GM23248 (cell line): ENCODE measurements around the gene UPK1B. TPM values are rescaled to one million over a fixed set of nuclear protein-coding genes. Genes with fewer than 3 reads are reported as not detected.
"Not testable (repeated sequence)": the region's sequence is repeated elsewhere in the genome, so short reads cannot be mapped to it uniquely, and the experiment has no call there.

Source experiments
- DNase-seq: peaks from one replicate; pipeline ENCODE4 v3.0.0-alpha.2; 2015
- H2AFZ ChIP-seq: fragments of 200-600 bp; sonication (generic); 2 replicates; pipeline ENCODE4 v1.6.1; 2016; ENCODE audit warnings: antibody characterized with exemption
- H3F3A ChIP-seq: fragments of 200-600 bp; sonication (generic); 2 replicates; pipeline ENCODE4 v1.6.1; 2016; ENCODE audit warnings: mild to moderate bottlenecking, antibody characterized with exemption, mixed run types; ENCODE audit not compliant: insufficient read depth
- H3K27ac ChIP-seq: fragments of 200-600 bp; sonication (generic); 2 replicates; pipeline ENCODE4 v1.5.1; 2016; ENCODE audit warnings: mild to moderate bottlenecking
- H3K27me3 ChIP-seq: fragments of 200-600 bp; sonication (generic); replicated peaks from 2 replicates; pipeline ENCODE4 v1.6.1; 2016; ENCODE audit warnings: mild to moderate bottlenecking; ENCODE audit not compliant: insufficient read depth
- H3K36me3 ChIP-seq: fragments of 200-600 bp; sonication (generic); 2 replicates; pipeline ENCODE4 v1.6.1; 2016; ENCODE audit warnings: low read depth, mild to moderate bottlenecking
- H3K4me1 ChIP-seq: fragments of 200-600 bp; sonication (generic); 2 replicates; pipeline ENCODE4 v1.6.1; 2016; ENCODE audit warnings: mild to moderate bottlenecking; ENCODE audit not compliant: insufficient read depth
- H3K4me2 ChIP-seq: fragments of 200-600 bp; sonication (generic); one replicate; pipeline ENCODE4 v1.6.1; 2016; ENCODE audit warnings: mild to moderate bottlenecking; ENCODE audit not compliant: unreplicated experiment
- H3K4me3 ChIP-seq: fragments of 200-600 bp; sonication (generic); 2 replicates; pipeline ENCODE4 v1.5.1; 2016; ENCODE audit warnings: mild to moderate bottlenecking
- H3K79me2 ChIP-seq: fragments of 200-600 bp; sonication (generic); 2 replicates; pipeline ENCODE4 v1.6.1; 2016; ENCODE audit warnings: mild to moderate bottlenecking; ENCODE audit not compliant: insufficient read depth
- H3K9ac ChIP-seq: fragments of 200-600 bp; sonication (generic); 2 replicates; pipeline ENCODE4 v1.6.1; 2016; ENCODE audit warnings: mild to moderate bottlenecking
- H3K9me2 ChIP-seq: fragments of 200-600 bp; sonication (generic); 2 replicates; pipeline ENCODE4 v1.6.1; 2016; ENCODE audit warnings: mixed run types, mild to moderate bottlenecking, moderate library complexity; ENCODE audit not compliant: insufficient read depth
- H3K9me3 ChIP-seq: fragments of 200-600 bp; sonication (generic); one replicate; pipeline ENCODE4 v1.6.1; 2017; ENCODE audit warnings: low read depth
- H4K20me1 ChIP-seq: fragments of 200-600 bp; sonication (generic); 2 replicates; pipeline ENCODE4 v1.6.0; 2016; ENCODE audit not compliant: insufficient read depth
- EZH2 ChIP-seq: fragments of 200-600 bp; sonication (generic); IDR thresholded peaks from 2 replicates; pipeline ENCODE4 v1.6.1; 2018; ENCODE audit warnings: antibody characterized with exemption, mild to moderate bottlenecking; ENCODE audit not compliant: insufficient read depth, poor library complexity, severe bottlenecking
- EZH2phosphoT487 ChIP-seq: fragments of 200-600 bp; sonication (generic); IDR thresholded peaks from 2 replicates; pipeline ENCODE4 v1.6.1; 2018; ENCODE audit warnings: antibody characterized with exemption, moderate library complexity, mild to moderate bottlenecking, low read depth; ENCODE audit not compliant: insufficient read depth
- WGBS, 2 experiments: methylation state at CpG; one replicate each; pipeline ENCODE4 v1.1.6; 2015 to 2017; ENCODE audit warnings: low lambda C conversion rate in 2 of 2, low coverage in 1 of 2; ENCODE audit errors: missing lambda C conversion rate in 2 of 2; 5-methylcytosine and 5-hydroxymethylcytosine counted together
- in situ Hi-C: fragments of 300-500 bp; cut with MboI; formaldehyde crosslinking; loops from 2 replicates; pipeline ENCODE4 v1.15.0; 2020
- polyA plus RNA-seq: library from polyadenylated mRNA; unstranded; fragments of >200 nt; fragmentation: Nextera tagmentation; extraction: Ambion mirVana; gene quantifications from 2 replicates; pipeline ENCODE4 v1.2.1, GENCODE V29; 2016
- total RNA-seq: library from RNA; depleted of rRNA; stranded (reverse); fragments of >200 nt; shearing (Covaris generic); gene quantifications from 2 replicates; pipeline ENCODE4 v1.2.3, GENCODE V29; 2014

Gene UPK1B
- total and polyA plus RNA-seq, 2 experiments from 2014 or later = not detected

DNA sequence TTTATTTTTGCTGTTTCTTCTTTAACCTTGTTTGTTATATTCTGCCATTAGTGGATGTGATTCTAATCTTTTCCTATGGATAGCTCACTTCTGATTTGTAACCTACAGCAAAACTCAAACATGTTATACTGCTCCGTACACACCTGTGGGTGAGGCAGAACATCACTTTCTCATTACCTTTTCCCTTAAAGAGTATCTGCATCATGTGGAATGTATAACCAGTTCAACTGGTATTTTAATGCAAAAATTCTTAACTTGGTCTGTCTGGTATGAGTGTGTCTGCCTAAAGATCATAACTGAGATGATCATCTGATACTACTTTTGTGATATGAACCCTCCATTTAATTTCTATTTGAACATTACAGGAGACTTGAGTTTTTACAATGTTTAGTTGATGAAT is 13.0 kb upstream of the UPK1B start:
- TF ChIP-seq EZH2phosphoT487 (no peak), EZH2 (no peak)
- no peak for DNase-seq
- Histone ChIP-seq H3F3A (no peaks in the 10 kb centered on the region), H3K36me3 (no peaks in the 10 kb centered on the region), H3K4me2 (no peak overlapping the region), H4K20me1 (no peaks in the 10 kb centered on the region), H2AFZ (no peak overlapping the region), H3K9ac (no peak overlapping the region), H3K4me3 (no peak overlapping the region), H3K27ac (no peak overlapping the region), H3K9me2 (no peaks in the 10 kb centered on the region), H3K9me3 (no peaks in the 10 kb centered on the region), H3K4me1 (no peaks in the 10 kb centered on the region), H3K27me3 (no peaks in the 10 kb centered on the region), H3K79me2 (no peaks in the 10 kb centered on the region)
- 54 to 60% methylated on average over 1 of the region's 1 CpG for WGBS, 2 experiments
- in situ Hi-C loops = no loop called here

DNA sequence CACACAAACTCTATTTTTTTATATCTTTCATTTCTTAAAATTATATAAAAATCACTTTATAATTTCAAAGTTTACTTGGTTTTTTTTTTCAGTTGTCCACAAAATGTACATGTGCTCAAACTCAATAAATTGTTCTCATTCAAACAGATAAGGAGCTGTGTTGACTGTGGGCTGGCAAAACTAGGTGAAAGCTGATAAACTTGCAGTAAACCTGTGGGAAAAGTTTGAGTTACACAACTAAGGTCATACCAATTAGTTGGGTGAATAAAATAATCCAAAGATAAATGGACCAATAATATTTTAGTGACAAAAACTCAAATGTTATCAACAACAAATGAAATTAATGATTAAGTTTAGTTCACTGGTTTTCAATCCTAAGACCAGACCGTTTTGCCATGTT is 12.6 kb upstream of the UPK1B start:
- in situ Hi-C loops = no loop called here
- no peaks in the 10 kb centered on the region for H3K9me2 ChIP-seq
- no peak overlapping the region for H3K9ac ChIP-seq
- 5 to 23% methylated on average over 1 of the region's 1 CpG for WGBS, 2 experiments
- no peak for TF ChIP-seq EZH2phosphoT487
- TF ChIP-seq EZH2 = no peak
- no peak for DNase-seq
- H3K4me3 ChIP-seq = no peak overlapping the region
- no peaks in the 10 kb centered on the region for H3K36me3 ChIP-seq
- no peaks in the 10 kb centered on the region for H3K4me1 ChIP-seq
- no peaks in the 10 kb centered on the region for H3K27me3 ChIP-seq
- H3K79me2 ChIP-seq = no peaks in the 10 kb centered on the region
- H3K9me3 ChIP-seq = no peaks in the 10 kb centered on the region
- no peak overlapping the region for H3K4me2 ChIP-seq
- H2AFZ ChIP-seq = no peak overlapping the region
- H4K20me1 ChIP-seq = no peaks in the 10 kb centered on the region
- no peaks in the 10 kb centered on the region for H3F3A ChIP-seq
- H3K27ac ChIP-seq = no peak overlapping the region

DNA sequence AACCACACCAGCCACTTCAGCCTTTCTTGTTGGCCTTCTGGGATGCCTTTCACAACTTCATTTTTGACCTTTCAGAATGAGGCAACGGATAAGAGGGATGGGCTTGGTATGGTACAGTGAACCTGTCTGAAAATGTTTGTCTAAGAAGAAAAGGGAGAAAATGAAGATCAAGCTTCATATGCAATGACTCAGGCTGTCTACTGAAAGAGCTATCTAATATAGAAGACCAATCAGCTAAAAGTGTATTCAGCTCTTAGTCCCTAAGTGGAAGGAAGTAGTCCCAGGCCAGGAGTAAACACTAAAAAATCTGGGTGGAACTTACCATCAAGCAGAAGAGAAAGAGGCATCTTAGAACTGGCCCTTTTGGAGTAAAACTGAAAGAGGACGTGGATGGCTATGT is 12.2 kb upstream of the UPK1B start:
- H3K4me2 ChIP-seq = no peak overlapping the region
- H3K79me2 ChIP-seq = no peaks in the 10 kb centered on the region
- H3F3A ChIP-seq = no peaks in the 10 kb centered on the region
- no peaks in the 10 kb centered on the region for H3K9me2 ChIP-seq
- no peak overlapping the region for H2AFZ ChIP-seq
- TF ChIP-seq EZH2phosphoT487 = no peak
- TF ChIP-seq EZH2 = no peak
- no peak overlapping the region for H3K4me3 ChIP-seq
- DNase-seq = no peak
- 22 to 29% methylated on average over 2 of the region's 2 CpGs for WGBS, 2 experiments
- no peaks in the 10 kb centered on the region for H3K4me1 ChIP-seq
- no peak overlapping the region for H3K27ac ChIP-seq
- H3K9ac ChIP-seq = no peak overlapping the region
- in situ Hi-C loops = no loop called here
- H3K36me3 ChIP-seq = no peaks in the 10 kb centered on the region
- H4K20me1 ChIP-seq = no peaks in the 10 kb centered on the region
- H3K9me3 ChIP-seq = no peaks in the 10 kb centered on the region
- H3K27me3 ChIP-seq = no peaks in the 10 kb centered on the region

DNA sequence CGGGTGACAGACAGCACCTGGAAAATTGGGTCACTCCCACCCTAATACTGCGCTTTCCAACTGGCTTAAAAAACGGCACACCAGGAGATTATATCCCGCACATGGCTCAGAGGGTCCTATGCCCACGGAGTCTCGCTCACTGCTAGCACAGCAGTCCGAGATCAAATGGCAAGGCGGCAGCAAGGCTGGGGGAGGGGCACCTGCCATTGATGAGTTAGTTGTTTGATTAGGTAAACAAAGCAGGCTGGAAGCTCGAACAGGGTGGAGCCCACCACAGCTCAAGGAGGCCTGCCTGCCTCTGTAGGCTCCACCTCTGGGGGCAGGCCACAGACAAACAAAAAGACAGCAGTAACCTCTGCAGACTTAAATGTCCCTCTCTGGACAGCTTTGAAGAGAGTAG is 8.7 kb upstream of the UPK1B start:
- H3K27me3 ChIP-seq, H3K4me2 ChIP-seq, in situ Hi-C loops, H3K36me3 ChIP-seq, DNase-seq, H4K20me1 ChIP-seq, H3K4me1 ChIP-seq, H3K9me2 ChIP-seq, H3F3A ChIP-seq, H3K79me2 ChIP-seq, H3K4me3 ChIP-seq, H3K9ac ChIP-seq, H3K9me3 ChIP-seq, H2AFZ ChIP-seq, H3K27ac ChIP-seq: not testable (repeated sequence)
- 61 to 67% methylated on average over 9 of the region's 9 CpGs for WGBS, 2 experiments

DNA sequence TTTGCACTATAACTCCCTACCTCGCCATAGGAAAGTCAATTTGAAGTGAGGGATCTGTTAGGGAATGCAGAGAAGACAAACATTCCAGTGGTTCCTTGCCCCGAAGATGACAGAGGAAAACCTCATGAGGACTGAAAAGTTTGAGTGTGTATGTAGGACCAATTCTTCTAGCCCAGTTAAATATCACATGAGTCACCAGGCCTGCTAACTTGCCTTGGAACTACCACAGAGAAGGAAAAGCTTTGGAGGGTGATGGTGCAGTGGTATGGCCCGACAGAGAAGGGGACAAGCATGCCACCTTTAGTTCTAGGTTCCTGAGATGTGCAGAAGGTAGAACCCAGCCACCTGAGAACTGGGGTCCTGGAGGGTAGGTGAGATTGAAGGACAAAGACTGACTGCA is 2.6 kb upstream of the UPK1B start:
- H3K4me2 ChIP-seq = no peak overlapping the region
- peaks cover 3% of the 10 kb centered on the region; the same call in 1 of the 2 replicates for H3F3A ChIP-seq
- H3K36me3 ChIP-seq = no peaks in the 10 kb centered on the region
- H3K27ac ChIP-seq = no peak overlapping the region
- no peak overlapping the region for H3K9ac ChIP-seq
- H3K27me3 ChIP-seq = no peaks in the 10 kb centered on the region
- no peaks in the 10 kb centered on the region for H3K9me3 ChIP-seq
- no peaks in the 10 kb centered on the region for H4K20me1 ChIP-seq
- in situ Hi-C loops = no loop called here
- no peak overlapping the region for H3K4me3 ChIP-seq
- peak; percentile 32 for DNase-seq
- no peak overlapping the region for H2AFZ ChIP-seq
- H3K9me2 ChIP-seq = no peaks in the 10 kb centered on the region
- TF ChIP-seq EZH2phosphoT487 = no peak
- TF ChIP-seq EZH2 = no peak
- WGBS, 2 experiments = 35 to 42% methylated on average over 3 of the region's 3 CpGs
- H3K79me2 ChIP-seq = no peaks in the 10 kb centered on the region
- peaks cover 3% of the 10 kb centered on the region for H3K4me1 ChIP-seq
